Prostate gland (tissue), 2 donors: ENCODE measurements around the gene C5orf15.

Experiments
- POLR2AphosphoS5 ChIP-seq: sonication (generic); formaldehyde crosslinking; IDR thresholded peaks from one replicate; pipeline ENCODE4 v1.6.1; 2017; ENCODE audit warnings: antibody characterized with exemption
- TF ChIP-seq, protein P1 (sequence below), 4 experiments: fragments of 200-600 bp in 2 of 4; fragments of 450-650 bp in 2 of 4; sonication (generic) in 2 of 4; IDR thresholded peaks; 1 replicate in 3 of 4; 2 replicates in 1 of 4; pipeline ENCODE4 v1.5.1; 2016 to 2019; ENCODE audit warnings: antibody characterized with exemption in 4 of 4, mild to moderate bottlenecking in 2 of 4, moderate library complexity in 2 of 4

DNA sequence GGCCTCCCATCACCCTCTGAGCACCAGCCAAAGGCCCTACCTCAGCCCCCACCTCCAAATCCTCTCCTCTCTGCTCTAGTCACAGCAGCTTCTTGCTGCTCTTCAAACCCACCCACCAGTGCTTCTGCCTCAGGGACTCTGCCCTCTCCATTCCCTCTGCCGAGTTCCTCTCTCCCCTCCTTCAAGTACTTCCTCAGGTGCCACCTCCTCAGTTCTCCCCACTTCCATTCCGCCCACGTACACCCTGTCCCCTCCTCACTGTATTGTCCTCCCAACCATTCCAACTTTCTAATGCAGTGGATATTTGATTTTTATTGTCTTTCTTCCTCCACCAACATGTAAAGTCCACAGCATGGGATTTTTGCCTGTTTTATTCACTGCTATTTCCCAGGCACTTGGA lies 43.2 kb downstream of the C5orf15 start:
- TF ChIP-seq POLR2AphosphoS5, result no peak
- TF ChIP-seq, protein P1, sequence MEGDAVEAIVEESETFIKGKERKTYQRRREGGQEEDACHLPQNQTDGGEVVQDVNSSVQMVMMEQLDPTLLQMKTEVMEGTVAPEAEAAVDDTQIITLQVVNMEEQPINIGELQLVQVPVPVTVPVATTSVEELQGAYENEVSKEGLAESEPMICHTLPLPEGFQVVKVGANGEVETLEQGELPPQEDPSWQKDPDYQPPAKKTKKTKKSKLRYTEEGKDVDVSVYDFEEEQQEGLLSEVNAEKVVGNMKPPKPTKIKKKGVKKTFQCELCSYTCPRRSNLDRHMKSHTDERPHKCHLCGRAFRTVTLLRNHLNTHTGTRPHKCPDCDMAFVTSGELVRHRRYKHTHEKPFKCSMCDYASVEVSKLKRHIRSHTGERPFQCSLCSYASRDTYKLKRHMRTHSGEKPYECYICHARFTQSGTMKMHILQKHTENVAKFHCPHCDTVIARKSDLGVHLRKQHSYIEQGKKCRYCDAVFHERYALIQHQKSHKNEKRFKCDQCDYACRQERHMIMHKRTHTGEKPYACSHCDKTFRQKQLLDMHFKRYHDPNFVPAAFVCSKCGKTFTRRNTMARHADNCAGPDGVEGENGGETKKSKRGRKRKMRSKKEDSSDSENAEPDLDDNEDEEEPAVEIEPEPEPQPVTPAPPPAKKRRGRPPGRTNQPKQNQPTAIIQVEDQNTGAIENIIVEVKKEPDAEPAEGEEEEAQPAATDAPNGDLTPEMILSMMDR (IDR thresholded peaks at IDR 0.05), result no peak
